OCI-LY3 (cell line): ENCODE data around the gene ACOT9.

Experiments used
- EZH2phosphoT487 ChIP-seq: fragments of 200-600 bp; shearing (Covaris generic); IDR thresholded peaks from 2 replicates; pipeline ENCODE4 v1.6.1; 2018; ENCODE audit warnings: antibody characterized with exemption, mixed run types, low read depth
- TF ChIP-seq, protein P1 (sequence below): fragments of 200-600, 300-600 bp; sonication (generic); IDR thresholded peaks from 2 replicates; pipeline ENCODE4 v1.5.1; 2014; ENCODE audit warnings: antibody characterized with exemption, low read length, low read depth

DNA sequence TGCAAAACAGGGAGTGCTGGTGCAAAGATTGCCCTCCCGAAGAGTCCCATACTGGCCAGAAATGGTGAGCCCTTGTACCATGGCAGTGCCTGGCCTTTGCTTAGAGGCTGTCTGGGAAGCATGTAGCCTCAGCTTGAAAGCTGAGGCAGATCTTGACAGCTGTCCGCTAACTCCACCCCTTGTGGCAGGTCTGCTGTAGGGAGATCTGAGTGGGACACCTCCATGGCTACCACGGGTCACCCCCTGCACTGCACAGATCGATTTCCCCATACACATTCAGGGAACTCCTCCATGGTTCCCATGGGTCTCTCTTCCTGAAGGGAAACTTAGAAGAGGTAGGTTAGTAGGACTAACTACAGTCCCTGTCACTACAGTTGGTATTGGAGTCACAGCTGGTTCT is 6.1 kb upstream of the ACOT9 start:
- TF ChIP-seq, protein P1, sequence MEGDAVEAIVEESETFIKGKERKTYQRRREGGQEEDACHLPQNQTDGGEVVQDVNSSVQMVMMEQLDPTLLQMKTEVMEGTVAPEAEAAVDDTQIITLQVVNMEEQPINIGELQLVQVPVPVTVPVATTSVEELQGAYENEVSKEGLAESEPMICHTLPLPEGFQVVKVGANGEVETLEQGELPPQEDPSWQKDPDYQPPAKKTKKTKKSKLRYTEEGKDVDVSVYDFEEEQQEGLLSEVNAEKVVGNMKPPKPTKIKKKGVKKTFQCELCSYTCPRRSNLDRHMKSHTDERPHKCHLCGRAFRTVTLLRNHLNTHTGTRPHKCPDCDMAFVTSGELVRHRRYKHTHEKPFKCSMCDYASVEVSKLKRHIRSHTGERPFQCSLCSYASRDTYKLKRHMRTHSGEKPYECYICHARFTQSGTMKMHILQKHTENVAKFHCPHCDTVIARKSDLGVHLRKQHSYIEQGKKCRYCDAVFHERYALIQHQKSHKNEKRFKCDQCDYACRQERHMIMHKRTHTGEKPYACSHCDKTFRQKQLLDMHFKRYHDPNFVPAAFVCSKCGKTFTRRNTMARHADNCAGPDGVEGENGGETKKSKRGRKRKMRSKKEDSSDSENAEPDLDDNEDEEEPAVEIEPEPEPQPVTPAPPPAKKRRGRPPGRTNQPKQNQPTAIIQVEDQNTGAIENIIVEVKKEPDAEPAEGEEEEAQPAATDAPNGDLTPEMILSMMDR: no peak
- no peak for TF ChIP-seq EZH2phosphoT487
